ENCODE results near the gene TMEM255A. TPM values are rescaled to one million over a fixed set of nuclear protein-coding genes. Genes with fewer than 3 reads are reported as not detected.

Gene TMEM255A
- polyA plus RNA-seq, 4 donors = 0.39 to 0.96 (median 0.59) TPM

DNA sequence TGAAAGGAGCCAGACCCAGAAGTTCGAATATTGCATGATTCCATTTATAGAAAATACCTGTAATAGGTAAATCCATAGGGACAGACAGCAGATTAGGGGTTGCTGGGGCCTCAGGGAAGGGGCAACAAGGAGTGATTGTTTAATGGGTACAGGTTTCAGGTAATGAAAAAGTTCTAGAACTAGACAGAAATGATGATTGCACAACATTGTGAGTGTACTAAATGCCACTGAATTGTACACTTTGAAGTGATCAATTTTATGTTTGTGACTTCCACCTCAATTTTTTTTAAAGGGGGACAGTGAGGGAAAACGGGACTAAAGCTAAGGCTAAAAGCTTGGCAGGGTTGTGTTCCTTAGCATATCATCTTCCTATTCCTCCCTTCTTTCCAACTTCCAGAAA lies 37.1 kb downstream of the TMEM255A start:
- no peak for DNase-seq (ENCODE audit: low read depth in 4 of 4, low spot score in 3 of 4)

- DNase-seq (ENCODE audit: low read depth in 4 of 4, low spot score in 3 of 4) = no peak
Measured at GRCh38 chrX:120271218-120271617, 40.0 kb downstream of the TMEM255A start.

- DNase-seq (ENCODE audit: low read depth in 4 of 4, low spot score in 3 of 4) = no peak
Measured at GRCh38 chrX:120270567-120270966, 40.7 kb downstream of the TMEM255A start.

- DNase-seq (ENCODE audit: low read depth in 4 of 4, low spot score in 3 of 4) = no peak
Measured at GRCh38 chrX:120269373-120270035, 41.8 kb downstream of the TMEM255A start.

GRCh38 chrX:120264341-120264740 lies 46.9 kb downstream of the TMEM255A start:
- no peak for DNase-seq (ENCODE audit: low read depth in 4 of 4, low spot score in 3 of 4)

DNA sequence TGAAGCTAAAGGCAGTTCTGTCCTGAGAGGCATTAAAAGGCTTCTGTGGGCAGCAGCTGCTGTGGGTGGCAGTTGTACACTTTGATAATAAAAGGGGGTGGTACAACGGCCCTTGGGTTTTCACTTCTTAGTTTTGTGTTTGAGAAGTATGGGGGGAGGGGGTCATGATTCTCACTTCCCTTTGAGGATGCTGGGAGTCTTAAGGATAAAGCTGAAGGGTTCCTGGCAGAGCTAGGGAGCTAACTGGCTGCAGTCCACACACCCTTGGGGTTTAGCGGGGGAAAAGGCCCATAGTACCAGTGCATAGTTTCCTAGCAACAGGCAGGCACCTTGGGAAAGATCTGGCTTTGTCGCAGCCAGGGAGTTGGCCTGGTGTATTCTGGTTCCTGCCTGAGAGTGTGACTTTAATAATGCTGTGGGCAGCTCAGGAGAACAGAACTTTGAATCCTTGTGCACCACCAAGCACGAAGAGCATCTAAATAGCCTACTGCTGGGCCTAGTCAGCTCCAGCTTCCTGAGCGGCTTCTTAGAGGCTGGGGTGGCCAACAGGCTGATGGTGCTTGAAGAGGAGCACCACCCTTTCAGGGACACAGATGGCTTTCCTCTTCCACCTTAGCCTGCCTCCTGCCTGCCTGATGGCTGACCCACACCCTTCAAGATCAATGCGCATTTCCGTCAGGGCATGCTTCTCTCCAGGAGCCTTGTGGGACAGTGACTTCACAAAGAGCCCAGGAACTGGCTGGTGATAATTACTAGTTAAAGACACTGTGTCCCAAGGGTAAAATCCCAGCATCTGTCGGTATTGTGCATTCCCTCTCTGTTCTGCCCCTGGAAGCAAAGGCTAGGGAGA lies 48.2 kb downstream of the TMEM255A start:
- no peak for DNase-seq (ENCODE audit: low read depth in 4 of 4, low spot score in 3 of 4)

DNA sequence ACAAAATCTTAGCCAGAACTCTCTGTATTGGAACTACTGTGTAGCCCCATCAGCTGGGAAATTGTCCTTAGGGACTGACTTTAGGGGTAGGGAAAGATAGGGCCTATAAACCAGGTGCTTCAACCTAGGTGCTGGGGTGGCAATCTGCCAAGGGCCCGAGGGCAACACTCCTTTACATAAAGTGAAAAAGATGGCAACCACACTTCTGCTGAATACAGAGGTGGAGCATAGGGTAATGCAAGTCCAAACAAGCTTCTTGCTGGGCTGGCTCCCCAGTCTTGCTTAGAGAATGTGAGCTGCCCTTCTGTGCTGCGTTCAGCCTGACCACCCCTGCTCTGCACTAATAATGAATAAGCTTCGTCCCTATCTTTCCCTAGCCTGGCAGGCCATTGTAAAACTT lies 50.9 kb downstream of the TMEM255A start:
- no peak for DNase-seq (ENCODE audit: low read depth in 4 of 4, low spot score in 3 of 4)

GRCh38 chrX:120253784-120254183 lies 57.5 kb downstream of the TMEM255A start:
- DNase-seq (ENCODE audit: low read depth in 4 of 4, low spot score in 3 of 4) = no peak

GRCh38 chrX:120251471-120252011 lies 59.7 kb downstream of the TMEM255A start:
- DNase-seq (ENCODE audit: low read depth in 4 of 4, low spot score in 3 of 4) = peak in 2 of 4 donors; percentile 15 to 16

GRCh38 chrX:120250522-120251271 lies 60.6 kb downstream of the TMEM255A start, which contains the start of gene ZBTB33:
Gene ZBTB33, plus strand, starts transcription at chrX:120250812. Its CDS starts 2,604 bp downstream, at chrX:120253416.
- peak; percentile 75 to 87 (median 85) for DNase-seq (ENCODE audit: low read depth in 4 of 4, low spot score in 3 of 4)

DNA sequence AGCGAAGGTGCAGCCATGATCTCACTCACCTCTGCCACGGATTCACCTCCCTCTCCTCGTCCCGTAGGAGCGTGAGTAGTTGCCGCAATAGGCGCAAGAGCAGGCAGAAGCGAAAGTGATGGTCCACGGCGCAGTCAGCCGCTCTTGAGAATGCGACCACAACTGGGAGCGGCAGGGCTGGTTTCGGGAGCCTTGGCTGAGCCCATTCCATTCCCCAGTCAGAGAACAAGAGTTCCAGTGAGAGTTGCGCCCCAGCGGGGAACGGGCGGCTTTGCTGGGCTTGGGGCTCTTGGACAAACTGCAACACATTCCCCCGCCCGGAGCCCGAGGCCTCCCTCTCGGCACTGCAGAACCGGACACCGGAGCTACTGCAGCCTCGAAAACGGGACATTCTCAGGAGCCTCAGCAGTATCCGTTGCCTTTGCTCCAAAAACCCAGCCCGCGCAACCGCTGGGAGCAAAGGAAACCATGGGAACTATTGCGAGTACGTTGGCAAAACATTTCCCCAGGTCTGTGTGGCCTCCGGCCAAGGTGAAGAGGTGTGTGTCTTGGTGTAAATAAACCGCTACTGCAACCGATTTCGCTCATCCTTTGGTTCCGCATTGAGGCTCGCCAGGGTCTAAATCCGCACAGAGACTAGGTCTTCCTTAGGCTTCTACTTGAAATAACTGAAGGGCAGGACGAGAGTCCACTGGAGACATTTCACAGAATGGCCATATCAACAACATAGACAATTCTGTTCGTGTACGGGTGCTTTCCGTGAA lies 66.3 kb downstream of the TMEM255A start:
- peak; percentile 61 to 76 (median 64) for DNase-seq (ENCODE audit: low read depth in 4 of 4, low spot score in 3 of 4)

- no peak for DNase-seq (ENCODE audit: low read depth in 4 of 4, low spot score in 3 of 4)
Measured at GRCh38 chrX:120244395-120244734, 66.9 kb downstream of the TMEM255A start.

GRCh38 chrX:120242813-120243212 lies 68.4 kb downstream of the TMEM255A start:
- no peak for DNase-seq (ENCODE audit: low read depth in 4 of 4, low spot score in 3 of 4)

DNA sequence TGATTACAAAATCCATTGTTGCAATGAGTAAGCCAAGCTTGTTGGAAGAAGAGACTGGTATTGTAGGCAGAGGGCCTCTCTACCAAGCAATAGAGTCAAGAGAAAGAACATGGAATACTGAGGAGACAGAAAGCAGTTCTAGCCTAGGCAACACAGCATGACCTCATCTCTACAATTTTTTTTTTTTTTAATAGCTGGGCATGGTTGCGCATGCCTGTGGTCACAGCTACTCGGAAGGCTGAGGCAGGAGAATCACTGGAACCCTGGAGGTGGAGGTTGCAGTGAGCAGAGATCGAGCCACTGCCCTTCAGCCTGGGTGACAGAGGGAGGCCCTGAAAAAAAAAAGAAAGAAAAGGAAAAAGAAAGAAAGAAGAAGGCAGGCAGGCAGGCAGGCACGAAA lies 72.3 kb downstream of the TMEM255A start:
- no peak for DNase-seq (ENCODE audit: low read depth in 4 of 4, low spot score in 3 of 4)

- no peak for DNase-seq (ENCODE audit: low read depth in 4 of 4, low spot score in 3 of 4)
Measured at GRCh38 chrX:120236687-120237479, 74.4 kb downstream of the TMEM255A start.

- no peak for DNase-seq (ENCODE audit: low read depth in 4 of 4, low spot score in 3 of 4)
Measured at GRCh38 chrX:120235284-120235683, 76.0 kb downstream of the TMEM255A start.

GRCh38 chrX:120228187-120228908 lies 82.9 kb downstream of the TMEM255A start:
- DNase-seq (ENCODE audit: low read depth in 4 of 4, low spot score in 3 of 4) = no peak

DNA sequence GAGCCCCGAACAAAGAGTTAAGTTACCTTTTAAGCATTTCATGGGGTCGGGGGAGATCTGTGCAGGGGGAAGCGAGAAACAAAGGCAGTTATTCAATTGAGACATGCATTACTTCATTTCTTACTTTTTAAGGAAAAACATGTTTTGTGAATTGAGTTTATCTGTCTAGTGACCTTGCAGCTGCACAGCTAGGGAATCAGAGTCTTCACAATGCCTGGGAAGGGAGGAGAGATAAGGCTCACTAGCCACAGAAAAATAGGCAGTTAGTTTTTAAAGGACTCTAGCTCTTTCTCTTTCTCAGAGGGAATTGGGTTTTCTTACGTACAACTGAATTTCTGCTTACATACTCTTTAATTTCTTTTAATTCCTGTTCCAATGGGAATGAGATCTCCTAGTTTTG lies 86.9 kb downstream of the TMEM255A start:
- DNase-seq (ENCODE audit: low read depth in 4 of 4, low spot score in 3 of 4) = no peak

- DNase-seq (ENCODE audit: low read depth in 4 of 4, low spot score in 3 of 4) = no peak
Measured at GRCh38 chrX:120223374-120223773, 87.9 kb downstream of the TMEM255A start.

Measured in right renal pelvis (tissue), 4 donors.